HEK293 (cell line): ENCODE data around the gene PYCR2.

Experiments
- CTCF ChIP-seq: fragments of 450-650 bp; formaldehyde crosslinking; IDR thresholded peaks from 2 replicates; pipeline ENCODE4 v1.5.1; 2016; ENCODE audit warnings: missing biosample characterization, missing genetic modification characterization
- ELK4 ChIP-seq: IDR thresholded peaks from 2 replicates; pipeline ENCODE4 v1.6.1; 2011; ENCODE audit warnings: mild to moderate bottlenecking, low read depth, low read length, borderline replicate concordance
- GLIS1 ChIP-seq: fragments of 450-650 bp; formaldehyde crosslinking; IDR thresholded peaks from 2 replicates; pipeline ENCODE4 v1.5.1; 2016; ENCODE audit warnings: missing biosample characterization, missing genetic modification characterization
- IKZF3 ChIP-seq: fragments of 450-650 bp; IDR thresholded peaks from 2 replicates; pipeline ENCODE4 v1.5.0; 2018; ENCODE audit warnings: missing biosample characterization, mild to moderate bottlenecking, missing genetic modification characterization, moderate library complexity
- MZF1 ChIP-seq: fragments of 450-650 bp; formaldehyde crosslinking; IDR thresholded peaks from 2 replicates; pipeline ENCODE4 v1.5.1; 2017; ENCODE audit warnings: missing biosample characterization, missing genetic modification characterization, borderline replicate concordance
- PATZ1 ChIP-seq: fragments of 450-650 bp; formaldehyde crosslinking; IDR thresholded peaks from 2 replicates; pipeline ENCODE4 v1.5.1; 2016; ENCODE audit warnings: missing biosample characterization, missing genetic modification characterization
- PBX3 ChIP-seq: sonication (generic); formaldehyde crosslinking; IDR thresholded peaks from 2 replicates; pipeline ENCODE4 v1.8.1; 2022; ENCODE audit warnings: mild to moderate bottlenecking, moderate library complexity, missing genetic modification reagents
- REPIN1 ChIP-seq: fragments of 450-650 bp; formaldehyde crosslinking; IDR thresholded peaks from 2 replicates; pipeline ENCODE4 v1.5.1; 2017; ENCODE audit warnings: missing biosample characterization, missing genetic modification characterization, low read depth
- SALL2 ChIP-seq: fragments of 450-650 bp; formaldehyde crosslinking; IDR thresholded peaks from 2 replicates; pipeline ENCODE4 v1.5.0; 2017; ENCODE audit warnings: missing biosample characterization, mild to moderate bottlenecking, missing genetic modification characterization, borderline replicate concordance
- SCRT2 ChIP-seq: fragments of 450-650 bp; formaldehyde crosslinking; IDR thresholded peaks from 2 replicates; pipeline ENCODE4 v1.5.1; 2016; ENCODE audit warnings: missing biosample characterization, missing genetic modification characterization
- SP2 ChIP-seq: fragments of 450-650 bp; formaldehyde crosslinking; IDR thresholded peaks from 2 replicates; pipeline ENCODE4 v1.5.1; 2016; ENCODE audit warnings: missing biosample characterization, missing genetic modification characterization
- WT1 ChIP-seq: fragments of 450-650 bp; formaldehyde crosslinking; IDR thresholded peaks from 2 replicates; pipeline ENCODE4 v1.5.1; 2016; ENCODE audit warnings: missing biosample characterization, missing genetic modification characterization
- ZBTB20 ChIP-seq: fragments of 450-650 bp; formaldehyde crosslinking; IDR thresholded peaks from 2 replicates; pipeline ENCODE4 v1.5.1; 2016; ENCODE audit warnings: missing biosample characterization, missing genetic modification characterization
- ZNF121 ChIP-seq: fragments of 450-650 bp; formaldehyde crosslinking; IDR thresholded peaks from 2 replicates; pipeline ENCODE4 v1.5.1; 2016; ENCODE audit warnings: missing biosample characterization, missing genetic modification characterization
- ZNF148 ChIP-seq: fragments of 450-650 bp; formaldehyde crosslinking; IDR thresholded peaks from 2 replicates; pipeline ENCODE4 v1.5.0; 2017; ENCODE audit warnings: missing biosample characterization, missing genetic modification characterization, borderline replicate concordance
- ZNF266 ChIP-seq: fragments of 450-650 bp; formaldehyde crosslinking; IDR thresholded peaks from 2 replicates; pipeline ENCODE4 v1.5.1; 2016; ENCODE audit warnings: missing biosample characterization, missing genetic modification characterization, low read depth
- ZNF280D ChIP-seq: fragments of 450-650 bp; formaldehyde crosslinking; IDR thresholded peaks from 2 replicates; pipeline ENCODE4 v1.5.1; 2016; ENCODE audit warnings: missing biosample characterization, missing genetic modification characterization
- ZNF324 ChIP-seq: fragments of 450-650 bp; formaldehyde crosslinking; IDR thresholded peaks from 2 replicates; pipeline ENCODE4 v1.5.1; 2016; ENCODE audit warnings: missing biosample characterization, missing genetic modification characterization
- ZNF629 ChIP-seq: fragments of 450-650 bp; formaldehyde crosslinking; IDR thresholded peaks from 2 replicates; pipeline ENCODE4 v1.5.1; 2017; ENCODE audit warnings: missing biosample characterization, missing genetic modification characterization

PYCR2 gene

GRCh38 chr1:225881959-225882693 lies 41.9 kb downstream of the PYCR2 start, which contains the start of gene TMEM63A (continued):
- TF ChIP-seq SALL2 (tag by site-specific recombination) (no peak), ZNF324 (peak; percentile 57; the same call in 1 of the 2 replicates), SCRT2 (no peak), GLIS1 (tag by site-specific recombination) (peak; percentile 95), ZNF280D (tag by site-specific recombination) (no peak), ELK4 (no peak), ZNF629 (tag by site-specific recombination) (peak; percentile 60), SP2 (tag by site-specific recombination) (peak; percentile 87), ZNF148 (no peak), CTCF (peak; percentile 98), REPIN1 (tag by site-specific recombination) (0 out of 2 replicates have a peak, but pooled peaks have one; percentile 16), MZF1 (tag by site-specific recombination) (no peak), PATZ1 (tag by site-specific recombination) (peak; percentile 95), PBX3 (no peak), IKZF3 (tag by site-specific recombination) (peak; percentile 55), ZNF121 (tag by site-specific recombination) (peak; percentile 83; the same call in 1 of the 2 replicates), ZNF266 (no peak), ZBTB20 (tag by site-specific recombination) (peak; percentile 67; the same call in 1 of the 2 replicates), WT1 (peak; percentile 55; the same call in 1 of the 2 replicates)
